Stomach (tissue), 9 donors: ENCODE data around the gene DNAH14. TPM values are rescaled to one million over a fixed set of nuclear protein-coding genes. Genes with fewer than 3 reads are reported as not detected.

Experiments
- DNase-seq, 2 donors: peaks; one replicate each; pipeline versions ENCODE4 v3.0.0 to v3.0.0-alpha.2; 2013 to 2019
- H3K27ac ChIP-seq, 5 donors: fragments of 200-600 bp in 4 of 5; sonication (generic) in 4 of 5; one replicate each; pipeline ENCODE4 v1.5.1; 2013 to 2019; ENCODE audit warnings: mild to moderate bottlenecking in 1 of 5, moderate library complexity in 1 of 5
- H3K27me3 ChIP-seq, 3 donors: fragments of 200-600 bp; sonication (generic); one replicate each; pipeline ENCODE4 v1.5.1; 2017 to 2019; ENCODE audit warnings: mixed run types in 1 of 3
- H3K36me3 ChIP-seq, 4 donors: fragments of 200-600 bp; sonication (generic); 1 replicate in 3 of 4; 2 replicates in 1 of 4; pipeline ENCODE4 v1.5.1; 2016 to 2019
- H3K4me1 ChIP-seq, 4 donors: fragments of 200-600 bp; sonication (generic); one replicate each; pipeline ENCODE4 v1.5.1; 2016 to 2019
- H3K4me3 ChIP-seq, 4 donors: fragments of 200-600 bp; sonication (generic) in 3 of 4; one replicate each; pipeline ENCODE4 v1.5.1; 2016 to 2019; ENCODE audit warnings: mild to moderate bottlenecking in 1 of 4
- H3K9me3 ChIP-seq, 4 donors: fragments of 200-600 bp; sonication (generic); one replicate each; pipeline ENCODE4 v1.5.1; 2016 to 2019
- EP300 ChIP-seq: sonication (generic); formaldehyde crosslinking; IDR thresholded peaks from one replicate; pipeline ENCODE4 v1.6.1; 2017; ENCODE audit warnings: antibody characterized with exemption
- POLR2A ChIP-seq, 4 donors: fragments of 450-650 bp; IDR thresholded peaks; one replicate each; pipeline ENCODE4 v1.6.1; 2016; ENCODE audit warnings: antibody characterized with exemption in 4 of 4, control low read depth in 2 of 4, mild to moderate bottlenecking in 1 of 4, moderate library complexity in 1 of 4
- POLR2AphosphoS5 ChIP-seq, 3 donors: sonication (generic); formaldehyde crosslinking; IDR thresholded peaks; one replicate each; pipeline ENCODE4 v1.6.1; 2016; ENCODE audit warnings: antibody characterized with exemption in 3 of 3
- WGBS, 5 donors: extraction: QIAGEN DNeasy Blood & Tissue Kit in 3 of 5; methylation state at CpG; one replicate each; pipeline versions ENCODE4 v1.1.5 to v1.1.7; 2013 to 2018; 5-methylcytosine and 5-hydroxymethylcytosine counted together
- intact Hi-C: fragments of 100-400 bp; cut with DNase I; formaldehyde crosslinking; loops from one replicate; pipeline ENCODE4 v1.15.1; 2023; ENCODE audit warnings: low total_unique reads
- polyA plus RNA-seq, 3 donors: library from polyadenylated mRNA; stranded (reverse); fragments of 200-250 nt; gene quantifications; one replicate each; pipeline ENCODE4 v1.2.3, GENCODE V29; 2013
- total RNA-seq, 5 donors: library from RNA; depleted of rRNA; stranded (reverse); fragments of >200 nt; gene quantifications; one replicate each; pipeline versions ENCODE4 v1.1.0 to v1.2.3, GENCODE V29; 2014 to 2016
- TF ChIP-seq, protein P1 (sequence below), 7 experiments: fragments of 450-650 bp in 4 of 7; fragments of 200-600 bp in 3 of 7; sonication (generic) in 3 of 7; IDR thresholded peaks; one replicate each; pipeline ENCODE4 v1.5.1; 2016 to 2019; ENCODE audit warnings: antibody characterized with exemption in 7 of 7, control low read depth in 2 of 7, mild to moderate bottlenecking in 1 of 7
- donor health status: healthy with polysubstance abuse.
- donor health status: Bipolar disorder and iron deficiency.
- donor health status: healthy.

The DNAH14 gene
- total and polyA plus RNA-seq, 8 donors, result 1.7 to 158 (median 6.2) TPM

DNA sequence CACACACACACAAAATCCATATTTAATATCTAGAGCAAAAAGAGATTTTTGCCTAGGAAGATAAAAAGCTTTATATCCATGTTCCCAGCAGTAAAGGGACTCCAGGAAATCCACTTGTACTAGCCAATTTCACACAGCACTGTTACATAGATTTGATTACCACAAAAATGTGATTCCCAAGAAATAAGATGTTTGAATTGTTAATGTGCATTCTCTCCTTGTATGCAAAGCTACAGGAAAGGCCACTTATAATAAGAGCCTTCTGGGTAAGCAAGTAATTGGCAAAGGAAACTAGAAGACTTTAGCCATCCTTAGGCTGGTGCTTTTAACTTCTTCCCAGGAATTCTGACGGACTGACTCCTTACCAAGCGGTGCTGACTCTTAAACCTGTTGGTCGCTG is 409.1 kb downstream of the DNAH14 start:
- no peak for TF ChIP-seq POLR2AphosphoS5 (IDR thresholded peaks at IDR 0.05)
- TF ChIP-seq POLR2A (IDR thresholded peaks at IDR 0.05), result no peak
- TF ChIP-seq EP300, result no peak
- TF ChIP-seq, protein P1, sequence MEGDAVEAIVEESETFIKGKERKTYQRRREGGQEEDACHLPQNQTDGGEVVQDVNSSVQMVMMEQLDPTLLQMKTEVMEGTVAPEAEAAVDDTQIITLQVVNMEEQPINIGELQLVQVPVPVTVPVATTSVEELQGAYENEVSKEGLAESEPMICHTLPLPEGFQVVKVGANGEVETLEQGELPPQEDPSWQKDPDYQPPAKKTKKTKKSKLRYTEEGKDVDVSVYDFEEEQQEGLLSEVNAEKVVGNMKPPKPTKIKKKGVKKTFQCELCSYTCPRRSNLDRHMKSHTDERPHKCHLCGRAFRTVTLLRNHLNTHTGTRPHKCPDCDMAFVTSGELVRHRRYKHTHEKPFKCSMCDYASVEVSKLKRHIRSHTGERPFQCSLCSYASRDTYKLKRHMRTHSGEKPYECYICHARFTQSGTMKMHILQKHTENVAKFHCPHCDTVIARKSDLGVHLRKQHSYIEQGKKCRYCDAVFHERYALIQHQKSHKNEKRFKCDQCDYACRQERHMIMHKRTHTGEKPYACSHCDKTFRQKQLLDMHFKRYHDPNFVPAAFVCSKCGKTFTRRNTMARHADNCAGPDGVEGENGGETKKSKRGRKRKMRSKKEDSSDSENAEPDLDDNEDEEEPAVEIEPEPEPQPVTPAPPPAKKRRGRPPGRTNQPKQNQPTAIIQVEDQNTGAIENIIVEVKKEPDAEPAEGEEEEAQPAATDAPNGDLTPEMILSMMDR (IDR thresholded peaks at IDR 0.05), result no peak
- intact Hi-C loops, result no loop called here

DNA sequence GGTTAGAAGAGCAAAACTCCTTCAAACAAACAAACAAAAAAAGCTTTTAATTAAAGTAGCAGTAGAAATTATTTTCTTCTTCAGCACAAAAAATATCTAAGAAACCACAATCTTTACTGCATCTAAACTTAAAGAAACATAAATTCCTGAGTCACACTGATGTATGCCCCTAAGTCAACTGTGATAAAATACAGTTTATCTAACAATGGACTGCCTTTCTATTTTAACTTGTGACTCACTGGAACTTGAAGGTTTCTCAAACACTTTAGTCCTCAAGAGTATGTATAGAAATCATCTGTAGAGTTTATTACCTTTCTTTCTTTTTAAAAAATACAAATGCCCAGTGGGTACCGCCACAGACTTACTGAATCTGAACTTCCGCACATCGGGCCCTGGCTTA is 412.2 kb downstream of the DNAH14 start:
- Histone ChIP-seq H3K36me3 (no peaks in the 10 kb centered on the region), H3K9me3 (no peaks in the 10 kb centered on the region), H3K4me1 (no peaks in the 10 kb centered on the region), H3K4me3 (no peak overlapping the region), H3K27ac (no peak overlapping the region), H3K27me3 (no peaks in the 10 kb centered on the region)
- intact Hi-C loops, result no loop called here
- TF ChIP-seq POLR2AphosphoS5 (IDR thresholded peaks at IDR 0.05) (no peak), POLR2A (IDR thresholded peaks at IDR 0.05) (no peak), EP300 (no peak)
- TF ChIP-seq, protein P1 (IDR thresholded peaks at IDR 0.05), result no peak
- DNase-seq, result no peak
- 69 to 91% (median 73%) methylated on average over 3 of the region's 3 CpGs for WGBS, 5 donors

More for the DNA sequence above, 409.1 kb downstream of the DNAH14 start:
- no peaks in the 10 kb centered on the region for H3K36me3 ChIP-seq
- no peak overlapping the region for H3K4me3 ChIP-seq
- H3K27ac ChIP-seq, result no peak overlapping the region
- no peaks in the 10 kb centered on the region for H3K27me3 ChIP-seq
- WGBS, 5 donors, result 82 to 94% (median 90%) methylated on average over 3 of the region's 3 CpGs
- DNase-seq, result no peak
- H3K9me3 ChIP-seq, result no peaks in the 10 kb centered on the region
- H3K4me1 ChIP-seq, result no peaks in the 10 kb centered on the region

GRCh38 chr1:225342695-225343094 is 413.2 kb downstream of the DNAH14 start:
- H3K27me3 ChIP-seq, result no peaks in the 10 kb centered on the region

GRCh38 chr1:225343618-225344017 is 414.1 kb downstream of the DNAH14 start:
- Histone ChIP-seq H3K9me3 (no peaks in the 10 kb centered on the region), H3K27me3 (no peaks in the 10 kb centered on the region), H3K4me3 (no peak overlapping the region), H3K4me1 (no peaks in the 10 kb centered on the region), H3K27ac (no peak overlapping the region), H3K36me3 (no peaks in the 10 kb centered on the region)
- no peak for TF ChIP-seq EP300
- no peak for TF ChIP-seq POLR2A (IDR thresholded peaks at IDR 0.05)
- TF ChIP-seq, protein P1 (IDR thresholded peaks at IDR 0.05), result no peak
- TF ChIP-seq POLR2AphosphoS5 (IDR thresholded peaks at IDR 0.05), result no peak
- no peak for DNase-seq
- intact Hi-C loops, result no loop called here

More at GRCh38 chr1:225342695-225343094, 413.2 kb downstream of the DNAH14 start:
- no peaks in the 10 kb centered on the region for H3K4me1 ChIP-seq
- 66 to 81% (median 76%) methylated on average over 7 of the region's 7 CpGs for WGBS, 5 donors
- TF ChIP-seq POLR2A (IDR thresholded peaks at IDR 0.05), result no peak
- TF ChIP-seq POLR2AphosphoS5 (IDR thresholded peaks at IDR 0.05), result no peak
- no peak for TF ChIP-seq EP300
- TF ChIP-seq, protein P1 (IDR thresholded peaks at IDR 0.05), result no peak
- DNase-seq, result no peak
- intact Hi-C loops, result no loop called here
- no peaks in the 10 kb centered on the region for H3K9me3 ChIP-seq
- H3K36me3 ChIP-seq, result no peaks in the 10 kb centered on the region
- H3K4me3 ChIP-seq, result no peak overlapping the region
- H3K27ac ChIP-seq, result no peak overlapping the region
